IMR-90 (cell line): ENCODE data around the gene ITIH2. TPM values are rescaled to one million over a fixed set of nuclear protein-coding genes. Genes with fewer than 3 reads are reported as not detected.

ENCODE experiments used
- ATAC-seq: fragments of 200-7000 bp; cut with Tn5 transposase; 2 replicates; pipeline ENCODE4 v1.9.1; 2020; ENCODE audit warnings: low read depth, mild to moderate bottlenecking, moderate library complexity
- BruUV-seq: library from RNA; stranded (reverse); fragments of 400-500 nt; replicated peaks from 2 replicates; lab custom pipeline; 2021; lab: Mats Ljungman, UMichigan
- CTCF ChIA-PET: fragments of 300-600 bp; formaldehyde crosslinking; extraction: SDS; loops from one replicate; lab custom pipeline; 2021; ENCODE audit warnings: antibody characterized with exemption; lab: Yijun Ruan, JAX
- POLR2A ChIA-PET: fragments of 300-600 bp; sonication (Branson Sonifier 250); formaldehyde crosslinking; loops from one replicate; lab custom pipeline; 2022; ENCODE audit warnings: antibody characterized with exemption; ENCODE audit not compliant: unreplicated experiment; lab: Charles Lee
- DNase-seq: peaks from one replicate; pipeline ENCODE4 v3.0.0; 2013
- H2AFZ ChIP-seq: replicated peaks from 2 replicates; pipeline ENCODE3; 2013; ENCODE audit warnings: low read length, mild to moderate bottlenecking; ENCODE audit not compliant: poor library complexity
- H2AK5ac ChIP-seq: 2 replicates; pipeline ENCODE4 v1.6.1; 2013; ENCODE audit warnings: low read depth, low read length, inconsistent platforms
- H2AK9ac ChIP-seq: replicated peaks from 2 replicates; pipeline ENCODE3; 2013; ENCODE audit warnings: mild to moderate bottlenecking, low read depth, low read length, moderate library complexity; ENCODE audit not compliant: poor library complexity
- H2BK120ac ChIP-seq: 2 replicates; pipeline ENCODE4 v1.6.1; 2013; ENCODE audit warnings: low read depth, low read length, inconsistent platforms
- H2BK15ac ChIP-seq: 3 replicates; pipeline ENCODE4 v1.6.1; 2013; ENCODE audit warnings: low read depth, low read length, inconsistent platforms
- H2BK20ac ChIP-seq: 2 replicates; pipeline ENCODE4 v1.6.1; 2013; ENCODE audit warnings: low read depth, mild to moderate bottlenecking, inconsistent platforms, low read length, moderate library complexity
- H2BK5ac ChIP-seq: 2 replicates; pipeline ENCODE4 v1.6.1; 2013; ENCODE audit warnings: mild to moderate bottlenecking, low read depth, low read length, inconsistent platforms; ENCODE audit not compliant: poor library complexity, severe bottlenecking
- H3K14ac ChIP-seq: replicated peaks from 2 replicates; pipeline ENCODE4 v1.6.1; 2013; ENCODE audit warnings: low read depth, low read length, inconsistent platforms
- H3K18ac ChIP-seq: 2 replicates; pipeline ENCODE4 v1.6.1; 2013; ENCODE audit warnings: low read depth, low read length, control low read depth
- H3K23ac ChIP-seq: 2 replicates; pipeline ENCODE4 v1.6.1; 2013; ENCODE audit warnings: low read depth, low read length, inconsistent platforms
- H3K27ac ChIP-seq: 2 replicates; pipeline ENCODE4 v1.5.1; 2013; ENCODE audit warnings: mild to moderate bottlenecking, control low read depth, low read length; ENCODE audit not compliant: insufficient read depth
- H3K27me3 ChIP-seq: 2 replicates; pipeline ENCODE4 v1.6.1; 2013; ENCODE audit warnings: low read length; ENCODE audit not compliant: control insufficient read depth, insufficient read depth
- H3K36me3 ChIP-seq: 2 replicates; pipeline ENCODE4 v1.6.1; 2013; ENCODE audit warnings: low read length, mixed read lengths; ENCODE audit not compliant: control insufficient read depth, insufficient read depth
- H3K4ac ChIP-seq: 2 replicates; pipeline ENCODE4 v1.6.1; 2013; ENCODE audit warnings: low read depth, low read length, inconsistent platforms
- H3K4me1 ChIP-seq: 2 replicates; pipeline ENCODE4 v1.6.1; 2013; ENCODE audit warnings: low read length, mixed read lengths; ENCODE audit not compliant: control insufficient read depth, insufficient read depth
- H3K4me2 ChIP-seq: 2 replicates; pipeline ENCODE4 v1.6.1; 2013; ENCODE audit warnings: low read depth, mild to moderate bottlenecking, control low read depth, low read length, moderate library complexity
- H3K4me3 ChIP-seq: 2 replicates; pipeline ENCODE4 v1.5.1; 2013; ENCODE audit warnings: low read depth, mild to moderate bottlenecking, control low read depth, low read length, moderate library complexity; ENCODE audit not compliant: insufficient read depth
- H3K56ac ChIP-seq: 2 replicates; pipeline ENCODE4 v1.6.1; 2013; ENCODE audit warnings: low read length, inconsistent platforms; ENCODE audit not compliant: insufficient read depth; ENCODE audit errors: extremely low read depth
- H3K79me1 ChIP-seq, 2 experiments: 2 replicates each; pipeline ENCODE4 v1.6.1; 2013; ENCODE audit warnings: low read length in 2 of 2, inconsistent platforms in 1 of 2, low read depth in 1 of 2
- H3K9ac ChIP-seq: 2 replicates; pipeline ENCODE4 v1.6.1; 2013; ENCODE audit warnings: low read depth, low read length, control low read depth
- H3K9me1 ChIP-seq: 2 replicates; pipeline ENCODE4 v1.6.1; 2013; ENCODE audit warnings: low read length, inconsistent platforms; ENCODE audit not compliant: insufficient read depth
- H3K9me3 ChIP-seq: 2 replicates; pipeline ENCODE4 v1.6.1; 2013; ENCODE audit warnings: low read length; ENCODE audit not compliant: control insufficient read depth, insufficient read depth
- H4K20me1 ChIP-seq: 2 replicates; pipeline ENCODE4 v1.6.1; 2013; ENCODE audit warnings: low read length, inconsistent platforms; ENCODE audit not compliant: insufficient read depth
- H4K5ac ChIP-seq: 2 replicates; pipeline ENCODE4 v1.6.1; 2013; ENCODE audit warnings: mild to moderate bottlenecking, low read depth, low read length, control low read depth
- H4K8ac ChIP-seq, 2 experiments: 2 replicates each; pipeline ENCODE4 v1.6.1; 2013; ENCODE audit warnings: low read depth in 2 of 2, low read length in 2 of 2, control low read depth in 1 of 2, inconsistent platforms in 1 of 2
- H4K91ac ChIP-seq: 2 replicates; pipeline ENCODE4 v1.6.1; 2013; ENCODE audit warnings: low read depth, low read length, inconsistent platforms; ENCODE audit not compliant: insufficient read depth
- BHLHE40 ChIP-seq: fragments of 150-350 bp; IDR thresholded peaks from 2 replicates; pipeline ENCODE4 v1.6.1; 2016; ENCODE audit warnings: mild to moderate bottlenecking, low read depth, low read length
- CEBPB ChIP-seq: IDR thresholded peaks from 2 replicates; pipeline ENCODE4 v1.6.1; 2012; ENCODE audit warnings: low read depth, low read length, improper control_type of control experiment
- CHD1 ChIP-seq: IDR thresholded peaks from 2 replicates; pipeline ENCODE4 v1.6.1; 2012; ENCODE audit warnings: low read depth, low read length, improper control_type of control experiment
- CTCF ChIP-seq: conservative IDR thresholded peaks from 2 replicates; pipeline ENCODE4 v1.5.1; 2012; ENCODE audit warnings: mild to moderate bottlenecking, low read depth, low read length, improper control_type of control experiment
- ELK1 ChIP-seq: fragments of 150-350 bp; IDR thresholded peaks from 2 replicates; pipeline ENCODE4 v1.6.1; 2016; ENCODE audit warnings: low read depth, mild to moderate bottlenecking, low read length, moderate library complexity, borderline replicate concordance
- FOS ChIP-seq: fragments of 150-350 bp; IDR thresholded peaks from 2 replicates; pipeline ENCODE4 v1.6.1; 2016; ENCODE audit warnings: low read depth, low read length
- MAFK ChIP-seq: IDR thresholded peaks from 2 replicates; pipeline ENCODE4 v1.6.1; 2012; ENCODE audit warnings: low read depth, low read length, improper control_type of control experiment
- MAZ ChIP-seq: IDR thresholded peaks from 2 replicates; pipeline ENCODE4 v1.6.1; 2012; ENCODE audit warnings: low read depth, mild to moderate bottlenecking, low read length, improper control_type of control experiment, moderate library complexity, borderline replicate concordance
- MXI1 ChIP-seq: IDR thresholded peaks from 2 replicates; pipeline ENCODE4 v1.6.1; 2012; ENCODE audit warnings: low read depth, mild to moderate bottlenecking, low read length, moderate library complexity, borderline replicate concordance
- NFE2L2 ChIP-seq: fragments of 150-350 bp; IDR thresholded peaks from 2 replicates; pipeline ENCODE4 v1.6.1; 2016; ENCODE audit warnings: low read depth, mild to moderate bottlenecking, low read length
- POLR2A ChIP-seq: IDR thresholded peaks from 2 replicates; pipeline ENCODE4 v1.6.1; 2012; ENCODE audit warnings: mild to moderate bottlenecking, low read depth, low read length
- RAD21 ChIP-seq: IDR thresholded peaks from 2 replicates; pipeline ENCODE4 v1.6.1; 2012; ENCODE audit warnings: low read length, improper control_type of control experiment
- RCOR1 ChIP-seq: IDR thresholded peaks from 2 replicates; pipeline ENCODE4 v1.6.1; 2012; ENCODE audit warnings: mild to moderate bottlenecking, low read length, improper control_type of control experiment; ENCODE audit not compliant: insufficient replicate concordance
- RFX5 ChIP-seq: IDR thresholded peaks from 2 replicates; pipeline ENCODE4 v1.8.0; 2012; ENCODE audit warnings: low read depth, mild to moderate bottlenecking, low read length, moderate library complexity
- USF2 ChIP-seq: fragments of 150-350 bp; IDR thresholded peaks from 2 replicates; pipeline ENCODE4 v1.6.1; 2017; ENCODE audit warnings: mild to moderate bottlenecking, antibody characterized with exemption, low read length, low read depth
- dilution Hi-C: fragments of 300-500 bp; cut with HindIII; formaldehyde crosslinking; loops from one replicate; pipeline ENCODE4 v1.14.3; 2018; ENCODE audit warnings: low sequenced_read_pairs; ENCODE audit not compliant: unreplicated experiment
- in situ Hi-C: fragments of 300-500 bp; cut with MboI; formaldehyde crosslinking; loops from 3 replicates; pipeline ENCODE4 v1.14.3; 2019; ENCODE audit warnings: low sequenced_read_pairs, inconsistent platforms, mixed read lengths
- intact Hi-C: fragments of 100-400 bp; cut with micrococcal nuclease; formaldehyde crosslinking; loops from 2 replicates; pipeline ENCODE4 v1.10.0; 2022
- polyA plus RNA-seq, 3 experiments: library from polyadenylated mRNA; depleted of rRNA; stranded (reverse); fragments of >200 nt; gene quantifications; 2 replicates each; pipeline ENCODE4 v1.2.3, GENCODE V29; 2012; ENCODE audit warnings: low replicate concordance in 1 of 3
- total RNA-seq: library from RNA; depleted of rRNA; stranded (reverse); fragments of >200 nt; gene quantifications from 2 replicates; pipeline ENCODE4 v1.2.3, GENCODE V29; 2012

The ITIH2 gene
- total and polyA plus RNA-seq, 2 of the 4 experiments (the other 2 are of a cell fraction) = not detected

- no peak overlapping the region for H2BK5ac ChIP-seq
- H3K56ac ChIP-seq = no peak overlapping the region
- no peak overlapping the region for H2AFZ ChIP-seq
- no peaks in the 10 kb centered on the region for H3K36me3 ChIP-seq
- intact Hi-C loops (loop anchor here (5.0 to 10.0 kb wide), 2 partner anchors 1275 to 1613 kb away; no protein-coding TSS in a partner anchor), in situ Hi-C loops (loop anchor here (5.0 kb wide), 1 partner anchor 172 kb away; no protein-coding TSS in a partner anchor), dilution Hi-C loops (no loop called here)
- H2AK9ac ChIP-seq = no peak overlapping the region
- H3K79me1 ChIP-seq = no peaks in the 10 kb centered on the region
- no peak for TF ChIP-seq RFX5
- TF ChIP-seq MAFK = no peak
- TF ChIP-seq CEBPB = no peak
- no peak for TF ChIP-seq MAZ
- TF ChIP-seq ELK1 = no peak
- no peak for TF ChIP-seq CTCF
- TF ChIP-seq MXI1 = no peak
- no peak for TF ChIP-seq POLR2A
- no peak for TF ChIP-seq CHD1
- no peak for TF ChIP-seq NFE2L2
- TF ChIP-seq USF2 = no peak
- TF ChIP-seq FOS = no peak
- TF ChIP-seq RAD21 = no peak
- TF ChIP-seq BHLHE40 = no peak
- TF ChIP-seq RCOR1 = no peak
- H4K91ac ChIP-seq = no peak overlapping the region
- no peak overlapping the region for H3K14ac ChIP-seq
- H2BK120ac ChIP-seq = no peak overlapping the region
- no peaks in the 10 kb centered on the region for H4K20me1 ChIP-seq
- no peaks in the 10 kb centered on the region for H3K4me1 ChIP-seq
- no peak for DNase-seq
- H3K9me1 ChIP-seq = no peaks in the 10 kb centered on the region
- no peak overlapping the region for H4K5ac ChIP-seq
- no peak overlapping the region for H2BK20ac ChIP-seq
- CTCF ChIA-PET = interaction anchor here (1.0 kb wide), 1 partner anchor 164 kb away, joined by 4 read pairs; no protein-coding TSS in a partner anchor
- no TSS peak for BruUV-seq
- POLR2A ChIA-PET = no interaction called here
- no peak overlapping the region for H3K4me2 ChIP-seq
- H2AK5ac ChIP-seq = no peak overlapping the region
- no peak overlapping the region for H3K27ac ChIP-seq
- no peaks in the 10 kb centered on the region for H3K9me3 ChIP-seq
- H3K23ac ChIP-seq = no peak overlapping the region
- H3K27me3 ChIP-seq = no peaks in the 10 kb centered on the region; the same call in 1 of the 2 replicates
- no peak overlapping the region for H2BK15ac ChIP-seq
- no peak overlapping the region for H3K4me3 ChIP-seq
- no peak overlapping the region for H3K9ac ChIP-seq
- no peak for ATAC-seq
- no peak overlapping the region for H3K18ac ChIP-seq
- H3K4ac ChIP-seq = no peak overlapping the region
- H4K8ac ChIP-seq = no peak overlapping the region
Measured at GRCh38 chr10:7689591-7689990, 13.5 kb upstream of the ITIH2 start.
